HL-60 (cell line): Measurements from ENCODE around the gene VTN.

ENCODE experiments used
- DNase-seq, 2 experiments: peaks; one replicate each; pipeline ENCODE4 v3.0.0-alpha.2; 2010 to 2020; ENCODE audit warnings: low read depth in 1 of 2, low spot score in 1 of 2
- H3K27ac ChIP-seq: fragments of 250-450 bp; sonication (Bioruptor Pico); replicated peaks from 2 replicates; pipeline ENCODE4 v1.5.1; 2020; ENCODE audit warnings: mild to moderate bottlenecking, moderate library complexity
- H3K27me3 ChIP-seq: fragments of 250-450 bp; sonication (Bioruptor Pico); 2 replicates; pipeline ENCODE4 v1.5.1; 2021; ENCODE audit warnings: mild to moderate bottlenecking, moderate library complexity; ENCODE audit not compliant: insufficient read depth, poor library complexity, severe bottlenecking
- H3K4me3 ChIP-seq: replicated peaks from 2 replicates; pipeline ENCODE4 v1.5.1; 2011; ENCODE audit warnings: mild to moderate bottlenecking, control low read depth, low read length; ENCODE audit not compliant: insufficient read depth
- GABPA ChIP-seq: IDR thresholded peaks from 2 replicates; pipeline ENCODE4 v1.6.1; 2012; ENCODE audit warnings: low read depth
- POLR2AphosphoS5 ChIP-seq: IDR thresholded peaks from 2 replicates; pipeline ENCODE4 v1.6.1; 2012; ENCODE audit warnings: low read depth
- SPI1 ChIP-seq: IDR thresholded peaks from 2 replicates; pipeline ENCODE4 v1.6.1; 2012; ENCODE audit warnings: low read depth, mild to moderate bottlenecking, borderline replicate concordance
- TF ChIP-seq, protein P1 (sequence below): IDR thresholded peaks from one replicate; pipeline ENCODE4 v1.5.1; 2011; ENCODE audit warnings: low read length, control low read depth, inconsistent platforms; ENCODE audit not compliant: insufficient read depth
- TF ChIP-seq, protein P2 (sequence below): IDR thresholded peaks from 2 replicates; pipeline ENCODE4 v1.6.1; 2012; ENCODE audit warnings: low read depth; ENCODE audit not compliant: insufficient replicate concordance

The VTN gene

DNA sequence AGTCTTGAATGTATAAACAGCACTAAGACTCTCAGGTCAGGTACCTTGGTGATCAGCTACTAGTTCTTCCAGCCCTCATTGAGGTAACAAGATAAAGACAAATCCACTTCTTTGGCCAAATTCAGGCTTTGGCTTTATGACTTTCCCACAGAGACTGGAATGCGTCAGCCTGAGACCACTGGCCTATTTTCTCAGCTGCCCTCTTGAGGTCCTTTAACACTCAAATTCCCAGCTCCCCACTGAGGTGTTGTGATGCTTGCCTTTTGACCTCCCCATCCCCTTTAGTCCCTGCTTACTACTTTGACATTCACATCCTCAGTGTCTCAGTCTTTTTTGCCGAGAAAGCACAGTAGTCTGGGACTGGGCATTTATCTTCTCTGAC is 23.9 kb downstream of the VTN start:
- no peak overlapping the region for H3K27ac ChIP-seq
- no peak for TF ChIP-seq POLR2AphosphoS5
- TF ChIP-seq, protein P1, sequence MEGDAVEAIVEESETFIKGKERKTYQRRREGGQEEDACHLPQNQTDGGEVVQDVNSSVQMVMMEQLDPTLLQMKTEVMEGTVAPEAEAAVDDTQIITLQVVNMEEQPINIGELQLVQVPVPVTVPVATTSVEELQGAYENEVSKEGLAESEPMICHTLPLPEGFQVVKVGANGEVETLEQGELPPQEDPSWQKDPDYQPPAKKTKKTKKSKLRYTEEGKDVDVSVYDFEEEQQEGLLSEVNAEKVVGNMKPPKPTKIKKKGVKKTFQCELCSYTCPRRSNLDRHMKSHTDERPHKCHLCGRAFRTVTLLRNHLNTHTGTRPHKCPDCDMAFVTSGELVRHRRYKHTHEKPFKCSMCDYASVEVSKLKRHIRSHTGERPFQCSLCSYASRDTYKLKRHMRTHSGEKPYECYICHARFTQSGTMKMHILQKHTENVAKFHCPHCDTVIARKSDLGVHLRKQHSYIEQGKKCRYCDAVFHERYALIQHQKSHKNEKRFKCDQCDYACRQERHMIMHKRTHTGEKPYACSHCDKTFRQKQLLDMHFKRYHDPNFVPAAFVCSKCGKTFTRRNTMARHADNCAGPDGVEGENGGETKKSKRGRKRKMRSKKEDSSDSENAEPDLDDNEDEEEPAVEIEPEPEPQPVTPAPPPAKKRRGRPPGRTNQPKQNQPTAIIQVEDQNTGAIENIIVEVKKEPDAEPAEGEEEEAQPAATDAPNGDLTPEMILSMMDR, result no peak
- TF ChIP-seq GABPA, result no peak
- TF ChIP-seq, protein P2, sequence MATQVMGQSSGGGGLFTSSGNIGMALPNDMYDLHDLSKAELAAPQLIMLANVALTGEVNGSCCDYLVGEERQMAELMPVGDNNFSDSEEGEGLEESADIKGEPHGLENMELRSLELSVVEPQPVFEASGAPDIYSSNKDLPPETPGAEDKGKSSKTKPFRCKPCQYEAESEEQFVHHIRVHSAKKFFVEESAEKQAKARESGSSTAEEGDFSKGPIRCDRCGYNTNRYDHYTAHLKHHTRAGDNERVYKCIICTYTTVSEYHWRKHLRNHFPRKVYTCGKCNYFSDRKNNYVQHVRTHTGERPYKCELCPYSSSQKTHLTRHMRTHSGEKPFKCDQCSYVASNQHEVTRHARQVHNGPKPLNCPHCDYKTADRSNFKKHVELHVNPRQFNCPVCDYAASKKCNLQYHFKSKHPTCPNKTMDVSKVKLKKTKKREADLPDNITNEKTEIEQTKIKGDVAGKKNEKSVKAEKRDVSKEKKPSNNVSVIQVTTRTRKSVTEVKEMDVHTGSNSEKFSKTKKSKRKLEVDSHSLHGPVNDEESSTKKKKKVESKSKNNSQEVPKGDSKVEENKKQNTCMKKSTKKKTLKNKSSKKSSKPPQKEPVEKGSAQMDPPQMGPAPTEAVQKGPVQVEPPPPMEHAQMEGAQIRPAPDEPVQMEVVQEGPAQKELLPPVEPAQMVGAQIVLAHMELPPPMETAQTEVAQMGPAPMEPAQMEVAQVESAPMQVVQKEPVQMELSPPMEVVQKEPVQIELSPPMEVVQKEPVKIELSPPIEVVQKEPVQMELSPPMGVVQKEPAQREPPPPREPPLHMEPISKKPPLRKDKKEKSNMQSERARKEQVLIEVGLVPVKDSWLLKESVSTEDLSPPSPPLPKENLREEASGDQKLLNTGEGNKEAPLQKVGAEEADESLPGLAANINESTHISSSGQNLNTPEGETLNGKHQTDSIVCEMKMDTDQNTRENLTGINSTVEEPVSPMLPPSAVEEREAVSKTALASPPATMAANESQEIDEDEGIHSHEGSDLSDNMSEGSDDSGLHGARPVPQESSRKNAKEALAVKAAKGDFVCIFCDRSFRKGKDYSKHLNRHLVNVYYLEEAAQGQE, result no peak
- no peak for TF ChIP-seq SPI1
- DNase-seq, result no peak
- no peaks in the 10 kb centered on the region for H3K27me3 ChIP-seq
- H3K4me3 ChIP-seq, result no peak overlapping the region

DNA sequence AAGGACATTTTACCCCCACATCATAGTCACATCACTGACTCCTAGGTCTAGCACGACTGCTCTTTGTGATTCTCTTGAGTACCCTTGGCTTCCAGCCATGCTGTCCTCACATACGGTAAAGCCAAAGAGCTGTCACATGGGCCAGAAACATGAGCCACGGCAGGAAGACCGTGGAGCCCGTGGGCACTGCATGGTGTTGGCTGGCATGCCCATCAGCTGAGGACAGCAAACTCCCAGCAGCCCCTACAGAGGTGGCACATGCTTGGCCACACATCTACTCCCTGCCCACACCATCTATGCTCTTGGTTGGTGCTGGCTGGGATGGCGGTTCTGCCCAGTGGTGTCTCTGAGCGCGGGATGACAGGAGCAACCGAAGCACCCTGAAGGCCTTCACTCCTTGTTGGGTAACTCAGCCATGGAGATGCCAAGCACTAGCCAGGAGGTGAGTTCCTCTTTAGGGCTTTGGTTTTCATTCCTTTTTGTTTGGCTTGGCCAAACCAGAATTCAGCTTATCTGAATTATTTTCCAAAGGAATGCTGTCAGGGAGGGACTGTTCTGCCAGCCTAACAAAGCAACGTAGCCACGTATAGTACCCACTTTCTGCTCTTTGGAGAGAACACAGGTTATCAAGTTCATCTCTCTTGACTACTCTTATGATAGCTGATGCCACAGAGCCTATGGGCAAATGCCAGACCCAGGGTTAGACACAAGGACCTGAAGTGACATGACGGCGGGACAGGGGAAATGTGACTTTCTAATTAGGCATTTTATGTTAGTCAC is 24.5 kb downstream of the VTN start:
- Histone ChIP-seq H3K27me3 (no peaks in the 10 kb centered on the region), H3K4me3 (no peak overlapping the region), H3K27ac (no peak overlapping the region)
- DNase-seq, result no peak
- TF ChIP-seq, protein P1, result no peak
- no peak for TF ChIP-seq POLR2AphosphoS5
- TF ChIP-seq, protein P2, result no peak
- TF ChIP-seq SPI1, result peak; percentile 13; the same call in 1 of the 2 replicates
- no peak for TF ChIP-seq GABPA

GRCh38 chr17:28344435-28344901 is 25.6 kb downstream of the VTN start:
- DNase-seq, result no peak
- no peak overlapping the region for H3K4me3 ChIP-seq
- no peak for TF ChIP-seq SPI1
- TF ChIP-seq GABPA, result no peak
- no peak for TF ChIP-seq POLR2AphosphoS5
- TF ChIP-seq, protein P2, result no peak
- TF ChIP-seq, protein P1, result no peak
- H3K27ac ChIP-seq, result no peak overlapping the region
- no peaks in the 10 kb centered on the region for H3K27me3 ChIP-seq
